ENCODE data around the gene TULP4.

The TULP4 gene

GRCh38 chr6:158457131-158457530, 144.9 kb downstream of the TULP4 start:
- DNase-seq (ENCODE audit: low spot score), result no peak
- no peak for TF ChIP-seq CTCF (IDR thresholded peaks at IDR 0.05; ENCODE audit: borderline replicate concordance, control extremely low read depth, extremely low read depth, insufficient read depth, missing control alignments)
- in situ Hi-C loops (cut with MboI; ENCODE audit: low sequenced_read_pairs, unreplicated experiment), result no loop called here

- DNase-seq (ENCODE audit: low spot score), result no peak
- no peak for TF ChIP-seq CTCF (IDR thresholded peaks at IDR 0.05; ENCODE audit: borderline replicate concordance, control extremely low read depth, extremely low read depth, insufficient read depth, missing control alignments)
- in situ Hi-C loops (cut with MboI; ENCODE audit: low sequenced_read_pairs, unreplicated experiment), result no loop called here
Measured at GRCh38 chr6:158457616-158458278, 145.5 kb downstream of the TULP4 start.

- in situ Hi-C loops (cut with MboI; ENCODE audit: low sequenced_read_pairs, unreplicated experiment), result no loop called here
- no peak for DNase-seq (ENCODE audit: low spot score)
- TF ChIP-seq CTCF (IDR thresholded peaks at IDR 0.05; ENCODE audit: borderline replicate concordance, control extremely low read depth, extremely low read depth, insufficient read depth, missing control alignments), result no peak
Measured at GRCh38 chr6:158459726-158460125, 147.5 kb downstream of the TULP4 start.

GRCh38 chr6:158460602-158461169, 148.4 kb downstream of the TULP4 start:
- in situ Hi-C loops (cut with MboI; ENCODE audit: low sequenced_read_pairs, unreplicated experiment), result no loop called here
- no peak for DNase-seq (ENCODE audit: low spot score)
- TF ChIP-seq CTCF (IDR thresholded peaks at IDR 0.05; ENCODE audit: borderline replicate concordance, control extremely low read depth, extremely low read depth, insufficient read depth, missing control alignments), result no peak

- no peak for DNase-seq (ENCODE audit: low spot score)
- in situ Hi-C loops (cut with MboI; ENCODE audit: low sequenced_read_pairs, unreplicated experiment), result no loop called here
- TF ChIP-seq CTCF (IDR thresholded peaks at IDR 0.05; ENCODE audit: borderline replicate concordance, control extremely low read depth, extremely low read depth, insufficient read depth, missing control alignments), result no peak
Measured at GRCh38 chr6:158461954-158462353, 149.7 kb downstream of the TULP4 start.

GRCh38 chr6:158464483-158464882, 152.2 kb downstream of the TULP4 start:
- DNase-seq (ENCODE audit: low spot score), result no peak
- TF ChIP-seq CTCF (IDR thresholded peaks at IDR 0.05; ENCODE audit: borderline replicate concordance, control extremely low read depth, extremely low read depth, insufficient read depth, missing control alignments), result no peak
- in situ Hi-C loops (cut with MboI; ENCODE audit: low sequenced_read_pairs, unreplicated experiment), result no loop called here

Measured in GM13976 (cell line).